GM08714 (cell line): ENCODE results near the gene FGF12.

ENCODE experiments used
- H3K4me3 ChIP-seq: fragments of 200-500 bp; sonication (Bioruptor generic); 2 replicates; pipeline ENCODE4 v1.5.1; 2014; ENCODE audit warnings: mild to moderate bottlenecking, low read length, inconsistent platforms
- ZNF274 ChIP-seq: IDR thresholded peaks from 2 replicates; pipeline ENCODE4 v1.6.1; 2012; ENCODE audit warnings: mild to moderate bottlenecking, low read depth, low read length

The FGF12 gene

GRCh38 chr3:192188218-192188835 lies 539.0 kb downstream of the FGF12 start:
- no peak for TF ChIP-seq ZNF274
- H3K4me3 ChIP-seq, result no peak overlapping the region

GRCh38 chr3:192187485-192188051 lies 539.8 kb downstream of the FGF12 start:
- H3K4me3 ChIP-seq, result no peak overlapping the region

GRCh38 chr3:192186498-192186897 lies 540.8 kb downstream of the FGF12 start:
- H3K4me3 ChIP-seq, result no peak overlapping the region
- TF ChIP-seq ZNF274, result no peak

More at GRCh38 chr3:192187485-192188051, 539.8 kb downstream of the FGF12 start:
- no peak for TF ChIP-seq ZNF274

- no peak for TF ChIP-seq ZNF274
- H3K4me3 ChIP-seq, result no peak overlapping the region
Observed at GRCh38 chr3:192186045-192186444, 541.3 kb downstream of the FGF12 start.

- no peak for TF ChIP-seq ZNF274
Observed at GRCh38 chr3:192183109-192183508, 544.2 kb downstream of the FGF12 start.

GRCh38 chr3:192181151-192181550 lies 546.2 kb downstream of the FGF12 start:
- H3K4me3 ChIP-seq, result no peak overlapping the region
- TF ChIP-seq ZNF274, result no peak

More at GRCh38 chr3:192183109-192183508, 544.2 kb downstream of the FGF12 start:
- no peak overlapping the region for H3K4me3 ChIP-seq

GRCh38 chr3:192177383-192177782 lies 550.0 kb downstream of the FGF12 start:
- H3K4me3 ChIP-seq, result no peak overlapping the region
- no peak for TF ChIP-seq ZNF274

- no peak for TF ChIP-seq ZNF274
- no peak overlapping the region for H3K4me3 ChIP-seq
Observed at GRCh38 chr3:192174283-192174682, 553.1 kb downstream of the FGF12 start.

- TF ChIP-seq ZNF274, result no peak
- no peak overlapping the region for H3K4me3 ChIP-seq
Observed at GRCh38 chr3:192171213-192171612, 556.1 kb downstream of the FGF12 start.

- no peak for TF ChIP-seq ZNF274
- H3K4me3 ChIP-seq, result no peak overlapping the region
Observed at GRCh38 chr3:192170659-192171058, 556.7 kb downstream of the FGF12 start.

GRCh38 chr3:192170031-192170430 lies 557.3 kb downstream of the FGF12 start:
- TF ChIP-seq ZNF274, result no peak
- no peak overlapping the region for H3K4me3 ChIP-seq

GRCh38 chr3:192169332-192169915 lies 557.9 kb downstream of the FGF12 start:
- TF ChIP-seq ZNF274, result no peak

GRCh38 chr3:192168202-192168601 lies 559.1 kb downstream of the FGF12 start:
- TF ChIP-seq ZNF274, result no peak
- no peak overlapping the region for H3K4me3 ChIP-seq

More at GRCh38 chr3:192169332-192169915, 557.9 kb downstream of the FGF12 start:
- no peak overlapping the region for H3K4me3 ChIP-seq

GRCh38 chr3:192165552-192165951 lies 561.8 kb downstream of the FGF12 start:
- TF ChIP-seq ZNF274, result no peak
- H3K4me3 ChIP-seq, result no peak overlapping the region

GRCh38 chr3:192161661-192162060 lies 565.7 kb downstream of the FGF12 start:
- H3K4me3 ChIP-seq, result no peak overlapping the region
- TF ChIP-seq ZNF274, result no peak
